HG03064 (cell line): Measurements from ENCODE around the gene ORAI3.
A peak's percentile ranks its signal among the peaks of the same experiment; 100 is the strongest.
"Not testable (repeated sequence)": the region's sequence is repeated elsewhere in the genome, so short reads cannot be mapped to it uniquely, and the experiment has no call there.

Source experiments
- ATAC-seq: cut with Tn5 transposase; IDR thresholded peaks from one replicate; pipeline ENCODE4 v1.9.1; 2021; ENCODE audit warnings: low read depth; ENCODE audit not compliant: unreplicated experiment

ORAI3 gene

DNA sequence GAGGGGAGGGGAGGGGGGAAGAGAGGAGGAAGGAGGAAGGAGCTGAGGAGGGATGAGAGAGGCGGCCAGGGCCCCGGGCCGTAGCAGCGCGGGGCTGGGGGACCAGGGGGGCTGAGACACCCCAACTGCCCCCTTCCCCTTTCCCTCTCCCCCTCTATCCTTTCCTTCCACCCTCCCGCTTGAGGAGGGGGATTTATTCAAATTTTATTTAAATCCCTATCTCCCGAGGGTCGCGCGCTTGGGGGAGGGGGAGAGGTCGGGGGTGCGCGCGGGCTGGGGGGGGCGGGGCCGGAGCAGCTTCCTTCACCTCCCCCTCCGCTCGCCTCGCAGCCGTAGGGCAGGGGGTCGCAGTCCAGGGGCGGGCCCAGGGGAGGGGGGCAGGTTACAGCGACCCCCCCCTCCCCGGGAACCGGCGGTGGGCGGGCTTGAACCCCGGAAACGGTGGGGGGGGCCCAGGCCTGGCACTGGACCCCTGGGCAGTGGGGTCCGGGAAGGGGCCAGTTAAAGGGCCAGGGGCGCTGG lies 25.3 kb upstream of the ORAI3 start, which contains the start of gene FBXL19:
FBXL19 (plus strand) TSS at position 19 of the 522 bp plus-strand sequence. CDS start 2,183 bp downstream, outside the sequence.
- ATAC-seq, result no peak

GRCh38 chr16:30924076-30924912 lies 24.6 kb upstream of the ORAI3 start:
- no peak for ATAC-seq

- no peak for ATAC-seq
Measured at GRCh38 chr16:30924913-30925631, 23.8 kb upstream of the ORAI3 start.

DNA sequence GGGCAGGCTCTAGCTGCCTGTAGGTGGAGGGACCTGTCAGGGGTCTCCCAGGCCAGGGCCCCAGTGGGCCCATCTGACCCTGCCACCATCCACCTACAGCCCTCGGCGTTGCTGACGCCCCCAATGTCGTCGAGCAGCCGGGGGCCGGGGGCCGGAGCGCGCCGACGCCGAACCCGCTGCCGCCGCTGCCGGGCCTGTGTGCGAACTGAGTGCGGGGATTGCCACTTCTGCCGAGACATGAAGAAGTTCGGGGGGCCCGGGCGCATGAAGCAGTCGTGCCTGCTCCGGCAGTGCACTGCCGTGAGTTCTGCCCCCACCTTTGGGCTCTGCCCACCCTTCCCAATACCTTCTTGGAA lies 23.3 kb upstream of the ORAI3 start:
- ATAC-seq, result no peak

DNA sequence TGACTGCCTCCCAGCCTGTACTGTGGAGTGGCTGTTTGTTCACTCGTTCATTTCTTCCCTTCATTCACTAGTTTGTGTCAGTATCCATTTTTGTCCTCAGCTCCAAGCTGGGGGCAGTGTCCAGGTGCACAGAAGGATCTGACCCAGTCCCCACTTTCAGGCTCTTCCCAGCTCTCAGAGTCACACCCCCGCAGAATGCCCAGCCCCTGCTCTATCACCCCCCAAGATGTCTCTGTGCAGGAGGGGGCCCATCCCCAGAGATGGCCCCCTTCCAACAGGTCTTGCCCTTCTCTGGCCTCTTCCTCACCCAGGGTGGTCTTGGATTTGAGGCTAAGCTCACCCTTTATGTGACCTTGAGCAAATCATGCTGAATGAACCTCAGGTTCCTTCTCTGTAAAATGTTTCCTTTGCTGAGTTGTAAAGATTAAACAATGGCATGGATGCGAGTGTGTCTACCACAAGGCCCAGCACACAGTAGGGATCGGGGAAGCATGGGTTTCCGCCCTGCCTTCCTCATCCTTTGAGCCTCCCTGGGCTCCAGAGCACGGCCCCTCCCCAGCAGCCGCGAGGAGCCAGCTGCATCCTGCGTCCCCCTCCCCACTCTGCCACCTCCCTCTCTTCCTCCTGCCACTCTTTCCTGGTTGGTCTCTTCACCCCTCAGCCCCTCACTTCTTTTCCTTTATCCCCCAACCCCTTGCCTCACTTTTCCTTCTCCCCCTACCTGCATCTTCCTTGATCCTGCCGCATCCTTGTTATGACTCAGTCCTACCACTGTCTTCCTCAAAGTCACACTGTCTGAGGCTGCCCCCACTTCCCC lies 22.7 kb upstream of the ORAI3 start:
- no peak for ATAC-seq

- no peak for ATAC-seq
Measured at GRCh38 chr16:30926937-30927788, 21.7 kb upstream of the ORAI3 start.

DNA sequence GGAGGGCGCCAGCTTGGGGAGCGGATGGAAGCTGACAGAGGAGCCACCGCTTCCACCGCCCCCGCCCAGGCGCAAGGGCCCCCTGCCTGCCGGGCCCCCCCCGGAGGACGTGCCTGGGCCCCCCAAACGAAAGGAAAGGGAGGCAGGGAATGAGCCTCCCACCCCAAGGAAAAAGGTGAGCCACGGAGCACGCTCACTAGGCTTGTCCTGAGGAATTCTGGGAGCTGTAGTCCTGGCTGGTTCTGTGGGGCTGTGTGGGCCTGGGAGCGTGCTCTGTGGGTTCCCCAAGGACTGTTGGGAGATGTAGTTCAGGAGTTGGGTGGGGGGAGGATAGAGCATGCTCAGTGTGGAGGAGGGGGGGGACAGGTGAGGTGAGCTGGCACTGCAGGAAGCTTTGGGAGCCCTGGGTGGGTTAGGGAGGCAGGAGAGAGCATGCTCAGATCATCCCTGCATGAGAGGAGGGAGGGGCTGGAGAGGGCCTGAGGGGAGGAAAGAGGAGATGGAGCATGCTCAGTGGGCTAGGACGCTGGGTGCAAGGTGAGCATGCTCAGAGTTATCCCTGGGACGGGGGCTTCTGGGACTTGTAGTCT lies 21.0 kb upstream of the ORAI3 start:
- ATAC-seq, result no peak

DNA sequence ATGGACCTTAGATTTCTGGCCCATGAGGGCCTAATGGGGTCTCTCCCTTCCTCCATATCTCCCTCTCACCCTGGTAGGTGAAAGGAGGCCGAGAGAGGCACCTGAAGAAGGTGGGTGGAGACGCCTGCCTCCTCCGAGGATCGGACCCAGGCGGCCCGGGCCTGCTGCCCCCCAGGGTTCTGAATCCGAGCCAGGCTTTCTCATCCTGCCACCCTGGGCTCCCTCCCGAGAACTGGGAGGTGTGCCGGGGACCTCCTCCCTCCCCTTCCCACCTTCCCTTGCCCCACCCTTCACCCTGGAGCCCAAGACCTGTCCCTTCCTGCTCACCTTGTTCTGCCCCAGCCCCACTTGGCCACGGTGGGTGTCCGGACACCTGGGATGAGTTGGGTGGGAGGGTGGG lies 20.5 kb upstream of the ORAI3 start:
- no peak for ATAC-seq

DNA sequence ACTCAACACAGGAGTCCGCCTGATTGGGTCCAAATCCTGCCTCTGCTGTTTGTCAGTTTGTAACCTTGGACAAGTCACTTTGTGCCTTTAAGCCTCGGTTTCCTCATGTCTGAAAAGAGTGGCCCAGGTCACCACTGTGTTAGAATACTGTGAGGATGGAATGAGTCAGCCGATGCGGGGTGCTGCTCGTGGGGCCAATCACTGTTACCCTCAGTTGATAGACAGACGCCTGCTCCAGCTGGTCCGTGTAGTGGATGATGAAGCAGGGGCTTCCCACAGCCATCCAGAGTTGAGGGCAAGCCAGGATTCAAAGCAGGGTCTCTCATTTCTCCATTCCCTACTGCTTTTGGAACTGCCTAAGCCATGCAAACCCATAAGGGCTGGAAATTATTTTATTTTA lies 19.7 kb upstream of the ORAI3 start:
- no peak for ATAC-seq

- ATAC-seq, result no peak
Measured at GRCh38 chr16:30930160-30930571, 18.7 kb upstream of the ORAI3 start.

DNA sequence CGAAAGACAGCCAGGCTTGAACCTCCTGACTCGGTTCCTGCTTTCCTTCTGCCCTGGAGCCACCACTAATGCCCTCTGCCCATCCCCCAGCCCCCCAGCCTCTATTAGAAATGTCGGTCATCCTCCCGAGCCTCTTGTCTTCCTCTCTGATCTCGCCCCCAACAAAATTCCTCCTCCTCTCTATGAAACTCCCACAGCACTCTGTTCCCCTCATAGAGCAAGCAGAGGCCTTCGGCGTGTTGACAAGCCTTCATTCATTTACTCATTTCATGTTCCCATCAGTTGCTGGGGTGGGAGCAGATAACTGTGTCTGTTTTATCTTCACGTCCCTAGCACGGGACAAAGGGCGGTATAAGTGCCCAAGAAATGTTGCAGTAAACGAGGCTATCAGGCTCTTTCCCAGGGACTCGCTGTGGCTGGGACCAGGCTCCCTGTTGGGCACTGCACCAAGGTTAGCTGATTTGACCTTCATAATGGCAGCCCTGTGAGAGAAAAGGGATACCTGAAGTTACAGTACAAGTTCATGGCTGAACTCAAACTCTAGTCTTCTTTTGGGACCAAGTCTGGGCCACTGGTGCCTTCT lies 17.7 kb upstream of the ORAI3 start:
- ATAC-seq, result no peak

DNA sequence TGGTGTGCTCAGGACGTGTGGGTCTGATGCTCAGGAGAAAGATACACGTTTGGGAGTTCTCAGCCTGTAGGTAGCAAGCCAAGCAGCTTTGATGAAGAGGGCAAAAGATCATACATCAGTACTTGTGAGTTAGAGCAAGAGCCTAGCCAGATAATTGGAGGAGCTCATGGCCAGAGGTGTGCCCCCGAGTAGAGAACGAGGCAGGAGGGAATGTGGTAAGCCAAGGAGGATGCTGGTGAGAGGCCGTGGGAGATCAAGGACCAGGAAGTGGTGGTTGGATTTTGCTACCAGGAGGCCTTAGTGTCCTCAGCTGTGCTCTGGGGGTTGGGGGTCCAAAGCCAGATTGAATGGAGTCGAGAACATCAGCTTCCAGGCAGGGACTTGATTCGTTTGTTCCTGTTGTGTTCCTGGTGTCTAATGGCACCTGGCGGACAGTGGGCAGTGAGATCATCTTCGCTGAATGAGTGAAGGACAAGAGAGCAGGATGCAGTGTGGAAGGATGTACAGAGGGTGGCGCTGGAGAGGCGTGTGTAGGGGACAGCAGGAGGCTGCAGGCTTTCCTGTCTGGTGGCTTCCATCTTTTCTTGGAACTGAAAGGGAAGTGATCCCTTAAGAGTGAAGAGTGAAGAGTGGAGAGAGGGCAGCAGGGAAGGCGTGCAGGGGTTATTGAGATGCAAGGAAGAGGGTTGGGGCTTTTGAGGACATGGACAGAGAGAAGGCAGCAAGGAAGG lies 13.9 kb upstream of the ORAI3 start:
- no peak for ATAC-seq

GRCh38 chr16:30937692-30938091 lies 11.2 kb upstream of the ORAI3 start:
- no peak for ATAC-seq

DNA sequence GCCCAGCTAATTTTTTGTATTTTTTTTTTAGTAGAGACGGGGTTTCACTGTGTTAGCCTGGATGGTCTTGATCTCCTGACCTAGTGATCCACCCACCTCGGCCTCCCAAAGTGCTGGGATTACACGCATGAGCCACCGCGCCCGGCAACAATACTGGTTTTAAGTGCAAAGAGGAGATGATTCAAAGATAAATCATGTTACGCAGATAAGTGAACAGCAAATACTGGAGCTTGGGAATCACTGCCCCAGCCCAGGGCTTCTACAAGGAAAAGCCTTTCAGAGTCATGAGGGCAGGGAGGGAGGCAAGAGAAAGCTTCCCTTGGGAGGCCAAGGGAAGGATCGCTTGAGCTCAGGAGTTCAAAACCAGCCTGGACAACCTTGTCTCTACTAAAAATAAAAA lies 9.3 kb upstream of the ORAI3 start:
- not testable (repeated sequence) for ATAC-seq

DNA sequence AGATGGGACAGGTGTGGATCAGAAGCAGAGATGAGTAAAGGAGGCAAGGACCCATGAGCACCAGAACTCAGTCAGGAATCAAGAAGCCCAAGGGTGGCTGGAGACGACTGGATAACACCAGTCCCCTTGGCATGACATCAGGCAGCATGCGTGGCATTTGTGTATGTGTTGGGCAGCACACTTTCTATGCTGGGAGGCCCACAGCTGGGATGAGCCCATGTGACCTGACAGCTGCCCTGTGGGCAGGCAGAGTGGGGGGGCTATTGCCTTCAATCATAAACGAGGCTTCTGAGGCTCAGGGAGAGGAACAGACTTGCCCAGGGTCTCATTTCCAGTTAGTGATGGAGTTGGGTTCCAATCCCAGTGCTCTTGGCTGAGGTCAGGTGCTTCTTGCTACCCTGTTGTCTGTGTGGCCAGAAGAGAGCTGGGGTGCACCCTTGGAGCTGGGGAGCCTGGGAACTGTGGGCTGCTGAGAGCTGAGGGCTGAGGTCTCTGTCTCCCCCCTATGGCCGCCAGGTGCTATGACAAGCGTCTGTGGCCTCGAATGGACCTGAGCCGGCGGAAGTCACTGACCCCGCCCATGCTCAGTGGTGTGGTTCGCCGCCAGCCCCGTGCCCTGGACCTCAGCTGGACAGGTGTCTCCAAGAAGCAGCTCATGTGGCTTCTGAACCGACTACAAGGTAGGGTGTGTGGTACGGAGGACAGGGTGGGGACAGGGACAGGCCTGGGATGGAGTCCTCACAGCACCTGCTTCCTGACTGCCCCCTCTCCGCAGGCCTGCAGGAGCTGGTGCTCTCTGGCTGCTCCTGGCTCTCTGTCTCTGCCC lies 7.1 kb upstream of the ORAI3 start:
- ATAC-seq, result peak; percentile 79

DNA sequence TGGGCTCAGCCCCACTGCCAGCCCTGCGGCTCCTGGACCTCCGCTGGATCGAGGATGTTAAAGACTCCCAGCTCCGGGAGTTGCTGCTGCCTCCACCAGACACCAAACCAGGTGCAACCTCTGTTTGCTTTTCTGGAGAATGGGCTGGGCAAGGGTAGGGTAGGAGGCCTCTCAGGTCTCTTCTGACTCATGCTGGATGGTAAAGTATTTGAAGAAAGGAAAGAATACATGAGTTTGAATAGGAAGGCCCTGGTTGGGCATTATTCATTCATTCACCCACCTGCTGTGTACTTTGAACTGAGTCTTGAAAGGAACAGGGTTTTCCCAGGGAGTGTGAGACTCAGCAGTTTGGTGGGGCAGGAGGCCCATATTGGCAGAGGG lies 6.5 kb upstream of the ORAI3 start:
- ATAC-seq, result no peak

DNA sequence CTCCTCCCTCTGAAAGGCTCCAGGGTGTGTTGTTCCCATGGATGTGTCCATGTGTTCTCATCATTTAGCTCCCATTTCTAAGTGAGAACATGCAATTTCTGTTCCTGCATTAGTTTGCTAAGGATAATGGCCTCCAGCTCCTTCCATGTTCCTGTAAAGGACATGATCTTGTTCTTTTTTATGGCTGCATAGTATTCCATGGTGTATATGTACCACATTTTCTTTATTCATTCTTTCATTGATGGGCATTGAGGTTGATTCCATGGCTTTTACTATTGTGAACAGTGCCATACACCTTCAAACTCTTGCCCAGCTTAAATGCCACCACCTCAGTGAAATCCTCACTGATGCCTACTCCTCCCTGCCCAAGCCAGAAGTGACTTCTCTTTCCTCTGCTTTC lies 4.5 kb upstream of the ORAI3 start:
- ATAC-seq, result no peak
